ENCODE measurements around the gene GLCE. TPM values are rescaled to one million over a fixed set of nuclear protein-coding genes. Genes with fewer than 3 reads are reported as not detected.

The GLCE gene
- total and polyA plus RNA-seq, 10 of the 15 experiments (the other 5 are each of a cell fraction or from before 2014, with no cell fraction given) = 2.1 to 11.9 (median 2.9) TPM

DNA sequence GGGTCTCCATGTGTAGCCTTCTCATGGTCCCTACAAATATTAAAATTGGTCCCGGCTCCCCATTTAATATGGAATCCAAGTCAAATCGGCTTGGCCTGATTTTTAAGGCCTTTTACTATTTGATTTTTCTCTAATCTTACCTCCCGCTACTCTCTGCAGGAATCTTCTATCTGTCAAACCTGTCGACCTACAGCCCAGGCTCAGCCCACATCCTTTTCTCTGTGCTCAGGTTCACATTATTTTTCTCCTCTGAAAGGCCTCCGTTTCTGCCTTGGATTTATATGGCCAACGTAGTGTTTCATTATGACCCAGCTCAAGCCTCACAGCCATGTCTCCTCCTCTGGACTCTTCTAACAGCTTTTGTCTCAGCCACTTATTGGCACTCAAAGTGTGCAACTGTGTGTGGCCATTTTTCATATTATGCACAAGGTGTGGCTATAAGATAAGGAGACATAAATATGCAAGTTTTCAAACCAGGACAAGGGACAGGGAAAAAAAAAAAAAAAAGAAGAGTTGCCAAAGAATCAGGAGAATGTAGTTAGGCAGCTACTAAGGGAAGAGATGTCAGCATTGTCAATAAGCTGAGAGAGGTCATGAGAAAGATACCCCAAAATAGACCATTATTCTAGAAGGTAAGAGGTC, 2.1 kb upstream of the GLCE start (continued):
- TF ChIP-seq NRF1 (conservative IDR thresholded peaks at IDR 0.05; ENCODE audit: low read depth, low read length) = no peak
- TF ChIP-seq EZH2 (IDR thresholded peaks at IDR 0.05; ENCODE audit: borderline replicate concordance, control insufficient read depth, low read depth, low read length) = no peak
- TF ChIP-seq, protein P1, sequence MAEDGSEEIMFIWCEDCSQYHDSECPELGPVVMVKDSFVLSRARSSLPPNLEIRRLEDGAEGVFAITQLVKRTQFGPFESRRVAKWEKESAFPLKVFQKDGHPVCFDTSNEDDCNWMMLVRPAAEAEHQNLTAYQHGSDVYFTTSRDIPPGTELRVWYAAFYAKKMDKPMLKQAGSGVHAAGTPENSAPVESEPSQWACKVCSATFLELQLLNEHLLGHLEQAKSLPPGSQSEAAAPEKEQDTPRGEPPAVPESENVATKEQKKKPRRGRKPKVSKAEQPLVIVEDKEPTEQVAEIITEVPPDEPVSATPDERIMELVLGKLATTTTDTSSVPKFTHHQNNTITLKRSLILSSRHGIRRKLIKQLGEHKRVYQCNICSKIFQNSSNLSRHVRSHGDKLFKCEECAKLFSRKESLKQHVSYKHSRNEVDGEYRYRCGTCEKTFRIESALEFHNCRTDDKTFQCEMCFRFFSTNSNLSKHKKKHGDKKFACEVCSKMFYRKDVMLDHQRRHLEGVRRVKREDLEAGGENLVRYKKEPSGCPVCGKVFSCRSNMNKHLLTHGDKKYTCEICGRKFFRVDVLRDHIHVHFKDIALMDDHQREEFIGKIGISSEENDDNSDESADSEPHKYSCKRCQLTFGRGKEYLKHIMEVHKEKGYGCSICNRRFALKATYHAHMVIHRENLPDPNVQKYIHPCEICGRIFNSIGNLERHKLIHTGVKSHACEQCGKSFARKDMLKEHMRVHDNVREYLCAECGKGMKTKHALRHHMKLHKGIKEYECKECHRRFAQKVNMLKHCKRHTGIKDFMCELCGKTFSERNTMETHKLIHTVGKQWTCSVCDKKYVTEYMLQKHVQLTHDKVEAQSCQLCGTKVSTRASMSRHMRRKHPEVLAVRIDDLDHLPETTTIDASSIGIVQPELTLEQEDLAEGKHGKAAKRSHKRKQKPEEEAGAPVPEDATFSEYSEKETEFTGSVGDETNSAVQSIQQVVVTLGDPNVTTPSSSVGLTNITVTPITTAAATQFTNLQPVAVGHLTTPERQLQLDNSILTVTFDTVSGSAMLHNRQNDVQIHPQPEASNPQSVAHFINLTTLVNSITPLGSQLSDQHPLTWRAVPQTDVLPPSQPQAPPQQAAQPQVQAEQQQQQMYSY (CRISPR knock-in tag; IDR thresholded peaks at IDR 0.05) = no peak
- TF ChIP-seq BHLHE40 (IDR thresholded peaks at IDR 0.05; ENCODE audit: borderline replicate concordance in 1 of 2, low read depth in 2 of 2, low read length in 1 of 2) = no peak
- TF ChIP-seq CHD2 (IDR thresholded peaks at IDR 0.05; ENCODE audit: borderline replicate concordance, low read depth, low read length) = no peak
- no peak for TF ChIP-seq RAD51 (IDR thresholded peaks at IDR 0.05)
- no peak for TF ChIP-seq IKZF2 (IDR thresholded peaks at IDR 0.05)
- no peak for TF ChIP-seq PAX5 (IDR thresholded peaks at IDR 0.05; ENCODE audit: borderline replicate concordance, low read depth, low read length)
- TF ChIP-seq, protein P2, sequence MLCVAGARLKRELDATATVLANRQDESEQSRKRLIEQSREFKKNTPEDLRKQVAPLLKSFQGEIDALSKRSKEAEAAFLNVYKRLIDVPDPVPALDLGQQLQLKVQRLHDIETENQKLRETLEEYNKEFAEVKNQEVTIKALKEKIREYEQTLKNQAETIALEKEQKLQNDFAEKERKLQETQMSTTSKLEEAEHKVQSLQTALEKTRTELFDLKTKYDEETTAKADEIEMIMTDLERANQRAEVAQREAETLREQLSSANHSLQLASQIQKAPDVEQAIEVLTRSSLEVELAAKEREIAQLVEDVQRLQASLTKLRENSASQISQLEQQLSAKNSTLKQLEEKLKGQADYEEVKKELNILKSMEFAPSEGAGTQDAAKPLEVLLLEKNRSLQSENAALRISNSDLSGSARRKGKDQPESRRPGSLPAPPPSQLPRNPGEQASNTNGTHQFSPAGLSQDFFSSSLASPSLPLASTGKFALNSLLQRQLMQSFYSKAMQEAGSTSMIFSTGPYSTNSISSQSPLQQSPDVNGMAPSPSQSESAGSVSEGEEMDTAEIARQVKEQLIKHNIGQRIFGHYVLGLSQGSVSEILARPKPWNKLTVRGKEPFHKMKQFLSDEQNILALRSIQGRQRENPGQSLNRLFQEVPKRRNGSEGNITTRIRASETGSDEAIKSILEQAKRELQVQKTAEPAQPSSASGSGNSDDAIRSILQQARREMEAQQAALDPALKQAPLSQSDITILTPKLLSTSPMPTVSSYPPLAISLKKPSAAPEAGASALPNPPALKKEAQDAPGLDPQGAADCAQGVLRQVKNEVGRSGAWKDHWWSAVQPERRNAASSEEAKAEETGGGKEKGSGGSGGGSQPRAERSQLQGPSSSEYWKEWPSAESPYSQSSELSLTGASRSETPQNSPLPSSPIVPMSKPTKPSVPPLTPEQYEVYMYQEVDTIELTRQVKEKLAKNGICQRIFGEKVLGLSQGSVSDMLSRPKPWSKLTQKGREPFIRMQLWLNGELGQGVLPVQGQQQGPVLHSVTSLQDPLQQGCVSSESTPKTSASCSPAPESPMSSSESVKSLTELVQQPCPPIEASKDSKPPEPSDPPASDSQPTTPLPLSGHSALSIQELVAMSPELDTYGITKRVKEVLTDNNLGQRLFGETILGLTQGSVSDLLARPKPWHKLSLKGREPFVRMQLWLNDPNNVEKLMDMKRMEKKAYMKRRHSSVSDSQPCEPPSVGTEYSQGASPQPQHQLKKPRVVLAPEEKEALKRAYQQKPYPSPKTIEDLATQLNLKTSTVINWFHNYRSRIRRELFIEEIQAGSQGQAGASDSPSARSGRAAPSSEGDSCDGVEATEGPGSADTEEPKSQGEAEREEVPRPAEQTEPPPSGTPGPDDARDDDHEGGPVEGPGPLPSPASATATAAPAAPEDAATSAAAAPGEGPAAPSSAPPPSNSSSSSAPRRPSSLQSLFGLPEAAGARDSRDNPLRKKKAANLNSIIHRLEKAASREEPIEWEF (IDR thresholded peaks at IDR 0.05; ENCODE audit: insufficient replicate concordance, low read depth, low read length) = no peak
- no peak for TF ChIP-seq SIX5 (IDR thresholded peaks at IDR 0.05; ENCODE audit: low read depth, low read length, severe bottlenecking)
- TF ChIP-seq CHD4 (IDR thresholded peaks at IDR 0.05) = no peak

All from GM12878 (cell line).